ENCODE data around the gene MAIP1. TPM values are rescaled to one million over a fixed set of nuclear protein-coding genes. Genes with fewer than 3 reads are reported as not detected.

Gene MAIP1
- total RNA-seq, 1 experiment from 2014 or later = 23.5 TPM

- DNase-seq = peak; percentile 60
- peaks cover 4% of the 10 kb centered on the region; the same call in 1 of the 2 replicates for H3K9me2 ChIP-seq (ENCODE audit: insufficient read depth)
- TF ChIP-seq CTCF (conservative IDR thresholded peaks at IDR 0.05) = peak; percentile 70
- TF ChIP-seq EZH2 (IDR thresholded peaks at IDR 0.05; ENCODE audit: low read depth) = no peak
- H3K9me3 ChIP-seq (ENCODE audit: insufficient read depth, low read depth) = no peaks in the 10 kb centered on the region
- CTCF ChIA-PET = interaction anchor here (0.5 to 1.4 kb wide), 4 partner anchors 229 to 322 kb away, joined by 3 to 4 read pairs (median 3); no protein-coding TSS in a partner anchor
- H3K79me2 ChIP-seq (ENCODE audit: low read depth) = no peaks in the 10 kb centered on the region
- H3F3A ChIP-seq (ENCODE audit: insufficient read depth, low read depth) = no peaks in the 10 kb centered on the region
- H3K4me3 ChIP-seq = no peak overlapping the region
- no peaks in the 10 kb centered on the region for H3K36me3 ChIP-seq (ENCODE audit: low read depth)
- intact Hi-C loops (cut with micrococcal nuclease; ENCODE audit: unreplicated experiment) = loop anchor here (2.0 kb wide), 1 partner anchor 321 kb away; the partner anchor contains the start of gene SPATS2L
- no peaks in the 10 kb centered on the region for H3K27me3 ChIP-seq (ENCODE audit: insufficient read depth, low read depth)
- H3K4me1 ChIP-seq (replicated peaks; ENCODE audit: insufficient read depth) = no peaks in the 10 kb centered on the region
- BruUV-seq (replicated peaks) = no TSS peak
- POLR2A ChIA-PET (ENCODE audit: unreplicated experiment) = no interaction called here
- H3K4me2 ChIP-seq = no peak overlapping the region
- peak overlapping the region; percentile 49; the same call in 1 of the 2 replicates for H2AFZ ChIP-seq
- no peak overlapping the region for H3K27ac ChIP-seq
- no peaks in the 10 kb centered on the region for H4K20me1 ChIP-seq (ENCODE audit: insufficient read depth)
Measured at GRCh38 chr2:199985625-199986207, 30.3 kb downstream of the MAIP1 start.

GRCh38 chr2:199987586-199987985, 32.2 kb downstream of the MAIP1 start:
- DNase-seq = no peak
- Histone ChIP-seq H3K4me2 (no peak overlapping the region), H2AFZ (no peak overlapping the region), H3F3A (ENCODE audit: insufficient read depth, low read depth) (no peaks in the 10 kb centered on the region), H3K27me3 (ENCODE audit: insufficient read depth, low read depth) (no peaks in the 10 kb centered on the region), H3K9me3 (ENCODE audit: insufficient read depth, low read depth) (no peaks in the 10 kb centered on the region), H3K4me1 (replicated peaks; ENCODE audit: insufficient read depth) (no peaks in the 10 kb centered on the region), H3K9me2 (ENCODE audit: insufficient read depth) (peaks cover 4% of the 10 kb centered on the region; the same call in 1 of the 2 replicates), H3K36me3 (ENCODE audit: low read depth) (no peaks in the 10 kb centered on the region), H3K4me3 (no peak overlapping the region), H3K27ac (no peak overlapping the region), H3K79me2 (ENCODE audit: low read depth) (no peaks in the 10 kb centered on the region), H4K20me1 (ENCODE audit: insufficient read depth) (no peaks in the 10 kb centered on the region)
- BruUV-seq (replicated peaks) = no TSS peak
- TF ChIP-seq CTCF (conservative IDR thresholded peaks at IDR 0.05) = no peak
- TF ChIP-seq EZH2 (IDR thresholded peaks at IDR 0.05; ENCODE audit: low read depth) = no peak
- CTCF ChIA-PET = no interaction called here
- POLR2A ChIA-PET (ENCODE audit: unreplicated experiment) = interaction anchor here (0.6 kb wide), 1 partner anchor 822 kb away, joined by 6 read pairs; no protein-coding TSS in a partner anchor
- intact Hi-C loops (cut with micrococcal nuclease; ENCODE audit: unreplicated experiment) = no loop called here

GRCh38 chr2:199988151-199988550, 32.8 kb downstream of the MAIP1 start:
- no peaks in the 10 kb centered on the region for H3K36me3 ChIP-seq (ENCODE audit: low read depth)
- H3K4me1 ChIP-seq (replicated peaks; ENCODE audit: insufficient read depth) = no peaks in the 10 kb centered on the region
- peaks cover 4% of the 10 kb centered on the region; the same call in 1 of the 2 replicates for H3K9me2 ChIP-seq (ENCODE audit: insufficient read depth)
- no peaks in the 10 kb centered on the region for H3K9me3 ChIP-seq (ENCODE audit: insufficient read depth, low read depth)
- H3K4me2 ChIP-seq = no peak overlapping the region
- intact Hi-C loops (cut with micrococcal nuclease; ENCODE audit: unreplicated experiment) = no loop called here
- H3K4me3 ChIP-seq = no peak overlapping the region
- H2AFZ ChIP-seq = no peak overlapping the region
- ChIA-PET POLR2A (ENCODE audit: unreplicated experiment) (no interaction called here), CTCF (no interaction called here)
- no peak for TF ChIP-seq EZH2 (IDR thresholded peaks at IDR 0.05; ENCODE audit: low read depth)
- no peak for TF ChIP-seq CTCF (conservative IDR thresholded peaks at IDR 0.05)
- H3K27me3 ChIP-seq (ENCODE audit: insufficient read depth, low read depth) = no peaks in the 10 kb centered on the region
- no peaks in the 10 kb centered on the region for H4K20me1 ChIP-seq (ENCODE audit: insufficient read depth)
- no peaks in the 10 kb centered on the region for H3K79me2 ChIP-seq (ENCODE audit: low read depth)
- DNase-seq = no peak
- H3F3A ChIP-seq (ENCODE audit: insufficient read depth, low read depth) = no peaks in the 10 kb centered on the region
- BruUV-seq (replicated peaks) = no TSS peak
- H3K27ac ChIP-seq = no peak overlapping the region

Measured in PC-9 (cell line).